ENCODE results near the gene NPIPB12.
"Not testable (repeated sequence)": the region's sequence is repeated elsewhere in the genome, so short reads cannot be mapped to it uniquely, and the experiment has no call there.

NPIPB12 gene

GRCh38 chr16:29506308-29506707 is at the start of gene NPIPB12:
Gene NPIPB12 (minus strand): TSS chr16:29506408.
- not testable (repeated sequence) for DNase-seq

- not testable (repeated sequence) for DNase-seq
Observed at GRCh38 chr16:29521520-29521919, 15.3 kb upstream of the NPIPB12 start.

- not testable (repeated sequence) for DNase-seq
Observed at GRCh38 chr16:29482276-29482675, 23.9 kb downstream of the NPIPB12 start.

DNA sequence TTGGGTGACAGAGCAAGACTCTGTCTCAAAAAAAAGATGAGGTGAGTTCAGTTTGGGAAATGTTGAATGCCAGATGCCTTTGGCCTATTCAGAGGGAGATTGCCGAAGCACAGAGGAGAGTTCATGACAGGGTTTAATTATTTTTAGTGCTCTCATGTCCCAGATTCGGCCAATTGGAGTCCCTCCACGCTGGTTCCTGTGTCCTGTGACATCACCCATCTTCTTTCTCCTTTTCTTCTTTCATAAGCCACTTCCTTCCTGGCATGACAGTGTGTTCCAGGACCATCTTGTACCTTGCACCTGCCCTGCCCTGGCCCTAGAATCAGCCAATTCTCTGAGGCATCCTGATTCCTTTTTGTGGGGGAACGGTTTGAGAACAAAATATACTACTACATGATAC is 34.1 kb downstream of the NPIPB12 start:
- not testable (repeated sequence) for DNase-seq

DNA sequence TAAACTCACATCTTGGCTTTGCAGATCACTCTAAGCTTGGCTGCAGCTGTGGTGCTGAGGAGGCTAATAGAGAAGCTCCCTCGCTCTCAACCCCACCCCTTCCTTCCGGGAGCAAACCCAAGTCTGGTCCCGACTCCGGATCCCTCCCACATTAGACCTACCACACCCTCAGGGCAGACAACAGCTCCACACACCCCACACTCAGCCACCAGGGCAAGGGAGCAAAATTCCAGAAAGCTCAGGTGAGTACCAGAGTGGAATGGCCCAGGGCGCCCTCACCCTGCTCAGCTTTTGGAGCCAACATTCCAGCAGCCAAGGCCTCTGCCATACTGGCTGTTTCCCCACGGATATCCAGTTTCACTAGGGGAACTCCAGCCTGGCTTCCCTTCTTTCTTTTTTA is 36.5 kb downstream of the NPIPB12 start:
- DNase-seq, result peak; percentile 39 to 74

DNA sequence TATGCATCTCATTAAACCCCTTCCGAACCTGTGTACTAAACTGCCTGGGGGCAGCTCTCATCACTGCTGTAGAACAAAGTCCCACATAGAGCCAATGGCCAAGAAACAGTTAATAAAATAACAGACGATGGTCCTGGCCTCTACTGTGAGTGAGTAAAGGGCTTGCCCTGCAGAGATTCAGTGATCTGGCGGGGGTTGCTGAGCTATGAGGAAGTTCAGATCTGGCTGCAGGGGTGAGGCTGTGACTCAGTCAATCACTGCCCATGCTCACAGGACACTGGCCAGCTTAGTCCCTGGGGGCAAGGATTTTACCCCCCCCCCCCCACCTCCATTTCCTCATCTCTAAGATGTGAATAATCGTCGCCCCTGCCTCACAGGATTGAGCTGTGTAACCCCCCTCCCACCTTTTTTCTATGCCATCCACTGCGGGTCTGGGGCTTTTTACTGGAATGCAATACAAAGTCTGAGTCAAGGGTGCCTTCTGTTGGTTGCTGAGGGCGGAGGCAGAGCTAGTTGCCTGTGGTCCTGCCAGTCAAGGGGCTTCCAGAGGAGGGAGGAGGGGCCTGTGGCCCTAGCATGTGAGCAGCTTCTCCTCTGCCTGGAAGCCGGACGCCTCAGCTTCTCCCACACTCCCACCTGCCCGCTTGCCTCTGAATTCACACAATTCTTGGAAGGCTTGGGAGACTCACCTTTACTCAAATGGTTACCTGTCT is 38.4 kb downstream of the NPIPB12 start:
- not testable (repeated sequence) for DNase-seq

- not testable (repeated sequence) for DNase-seq
Observed at GRCh38 chr16:29466904-29467303, 39.3 kb downstream of the NPIPB12 start.

- not testable (repeated sequence) for DNase-seq
Observed at GRCh38 chr16:29465985-29466824, 40.0 kb downstream of the NPIPB12 start.

GRCh38 chr16:29460647-29461030 is 45.6 kb downstream of the NPIPB12 start:
- not testable (repeated sequence) for DNase-seq

DNA sequence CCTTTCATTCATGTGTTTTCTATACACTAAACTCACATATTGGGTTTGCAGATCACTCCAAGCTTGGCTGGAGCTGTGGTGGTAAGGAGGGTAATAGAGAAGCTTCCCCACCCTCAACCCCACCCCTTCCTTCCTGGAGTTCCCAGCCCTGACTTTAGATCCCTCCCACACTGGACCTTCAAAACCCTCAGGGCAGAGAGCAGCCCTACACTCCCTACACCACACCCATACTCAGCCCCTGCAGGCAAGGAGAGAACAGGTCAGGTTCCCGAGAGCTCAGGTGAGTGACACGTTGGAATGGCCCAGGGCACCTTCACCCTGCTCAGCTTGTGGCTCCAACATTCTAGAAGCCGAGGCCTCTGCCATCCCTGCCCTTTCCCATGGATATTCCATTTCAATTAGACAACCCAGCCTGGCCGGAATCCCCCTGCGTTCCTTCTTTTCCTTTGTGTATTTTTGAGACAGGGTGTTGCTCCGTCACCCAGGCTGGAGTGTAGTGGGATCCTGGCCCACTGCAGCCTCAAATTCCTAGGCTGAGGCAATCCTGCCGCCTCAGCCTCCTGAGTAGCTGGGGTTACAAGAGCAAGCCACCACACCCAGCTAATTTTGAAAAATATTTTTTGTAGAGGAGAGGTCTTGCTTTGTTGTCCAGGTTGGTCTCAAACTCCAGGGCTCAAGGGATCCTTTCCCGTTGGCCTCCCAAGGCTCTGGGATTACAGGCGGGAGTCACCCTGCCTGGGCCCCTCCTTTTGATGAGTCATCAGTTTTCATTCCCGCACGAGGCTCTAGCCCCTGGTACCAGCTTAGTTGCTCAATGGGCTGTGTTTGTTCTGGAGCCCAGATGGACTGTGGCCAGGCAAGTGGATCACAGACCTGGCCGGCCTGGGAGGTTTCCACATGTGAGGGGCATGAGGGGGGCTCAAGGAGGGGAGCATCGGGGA is 46.2 kb downstream of the NPIPB12 start, which contains the start of gene SULT1A4:
SULT1A4 (plus strand) TSS at position 208 of the 941 bp plus-strand sequence. CDS start 1,473 bp downstream, outside the sequence.
- not testable (repeated sequence) for DNase-seq

- not testable (repeated sequence) for DNase-seq
Observed at GRCh38 chr16:29457660-29458059, 48.5 kb downstream of the NPIPB12 start.

GRCh38 chr16:29454828-29455227 is 51.4 kb downstream of the NPIPB12 start:
- DNase-seq, result not testable (repeated sequence)

DNA sequence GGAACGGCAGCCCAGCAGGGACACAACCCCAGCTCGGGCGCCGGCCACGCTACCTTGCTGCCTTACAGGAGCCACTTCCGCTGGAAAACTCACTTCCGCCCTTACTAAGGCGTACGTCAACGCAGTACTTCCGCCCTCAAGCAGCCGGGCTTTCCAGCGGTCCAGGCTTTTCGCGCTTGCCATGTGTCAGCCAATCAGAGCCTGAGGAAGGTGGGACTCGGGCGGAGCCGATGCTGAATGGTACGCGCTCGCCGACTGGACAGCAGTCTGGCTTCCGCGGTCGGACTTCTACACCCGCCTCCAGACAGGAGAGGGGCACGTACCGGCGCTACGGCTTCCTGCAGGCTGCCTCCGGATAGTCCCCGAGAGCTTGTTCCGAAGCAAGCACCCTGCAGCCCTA is 51.9 kb downstream of the NPIPB12 start, which contains the start of the genes BOLA2 and SLX1B:
BOLA2 (minus strand) TSS at position 83 of the 400 bp plus-strand sequence. CDS start 98 bp downstream, outside the sequence.
SLX1B (plus strand) TSS at position 265 of the 400 bp plus-strand sequence.
- not testable (repeated sequence) for DNase-seq

- DNase-seq, result not testable (repeated sequence)
Observed at GRCh38 chr16:29453754-29454153, 52.5 kb downstream of the NPIPB12 start.
